ENCODE data around the gene CHERP.
A peak's percentile ranks its signal among the peaks of the same experiment; 100 is the strongest.

The CHERP gene

GRCh38 chr19:16540948-16541347, 1.3 kb downstream of the CHERP start:
- DNase-seq, result no peak

GRCh38 chr19:16537111-16537510, 5.1 kb downstream of the CHERP start:
- no peak for DNase-seq

DNA sequence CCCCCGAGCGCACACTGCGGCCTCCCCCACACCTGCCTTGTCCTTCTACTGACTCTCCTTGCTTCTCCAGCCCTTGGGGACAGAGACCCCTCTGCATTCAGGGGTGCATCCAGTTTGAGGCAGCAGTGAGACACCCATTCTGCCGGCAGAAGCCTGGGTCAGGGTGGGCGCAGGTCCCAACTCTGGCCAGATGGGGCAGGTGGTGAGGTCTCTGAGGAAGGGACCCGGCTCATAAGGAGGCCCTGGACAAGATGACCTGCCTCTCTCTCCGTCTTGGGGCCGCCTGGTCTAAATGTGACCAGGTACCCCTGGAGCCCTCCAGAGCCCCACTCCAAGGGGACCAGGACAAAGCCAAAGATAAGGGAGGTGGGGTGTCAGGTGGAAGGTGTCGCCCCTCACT, 6.1 kb downstream of the CHERP start:
- no peak for DNase-seq

DNA sequence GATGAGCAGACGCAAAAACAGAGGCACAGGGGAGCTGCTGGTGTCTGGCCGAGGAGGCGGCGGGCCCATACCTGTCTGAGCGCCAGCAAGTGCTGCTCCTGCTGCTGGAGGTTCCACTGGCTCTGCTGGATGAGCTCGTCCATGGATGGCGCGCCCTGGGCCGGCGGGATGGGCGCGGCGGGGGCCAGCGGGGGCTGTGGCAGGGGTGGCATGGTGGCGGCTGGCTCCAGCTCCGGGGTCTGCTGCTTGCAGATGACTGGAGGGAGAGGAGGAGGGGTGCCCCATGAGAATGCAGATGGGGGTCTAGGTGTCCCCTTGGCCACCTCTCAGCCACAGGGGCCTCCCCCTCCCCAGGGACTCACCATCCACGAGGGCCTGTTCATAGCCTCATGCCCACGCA, 6.9 kb downstream of the CHERP start:
- no peak for DNase-seq

GRCh38 chr19:16532440-16533234, 9.6 kb downstream of the CHERP start:
- no peak for DNase-seq

GRCh38 chr19:16531380-16531669, 10.9 kb downstream of the CHERP start:
- no peak for DNase-seq

DNA sequence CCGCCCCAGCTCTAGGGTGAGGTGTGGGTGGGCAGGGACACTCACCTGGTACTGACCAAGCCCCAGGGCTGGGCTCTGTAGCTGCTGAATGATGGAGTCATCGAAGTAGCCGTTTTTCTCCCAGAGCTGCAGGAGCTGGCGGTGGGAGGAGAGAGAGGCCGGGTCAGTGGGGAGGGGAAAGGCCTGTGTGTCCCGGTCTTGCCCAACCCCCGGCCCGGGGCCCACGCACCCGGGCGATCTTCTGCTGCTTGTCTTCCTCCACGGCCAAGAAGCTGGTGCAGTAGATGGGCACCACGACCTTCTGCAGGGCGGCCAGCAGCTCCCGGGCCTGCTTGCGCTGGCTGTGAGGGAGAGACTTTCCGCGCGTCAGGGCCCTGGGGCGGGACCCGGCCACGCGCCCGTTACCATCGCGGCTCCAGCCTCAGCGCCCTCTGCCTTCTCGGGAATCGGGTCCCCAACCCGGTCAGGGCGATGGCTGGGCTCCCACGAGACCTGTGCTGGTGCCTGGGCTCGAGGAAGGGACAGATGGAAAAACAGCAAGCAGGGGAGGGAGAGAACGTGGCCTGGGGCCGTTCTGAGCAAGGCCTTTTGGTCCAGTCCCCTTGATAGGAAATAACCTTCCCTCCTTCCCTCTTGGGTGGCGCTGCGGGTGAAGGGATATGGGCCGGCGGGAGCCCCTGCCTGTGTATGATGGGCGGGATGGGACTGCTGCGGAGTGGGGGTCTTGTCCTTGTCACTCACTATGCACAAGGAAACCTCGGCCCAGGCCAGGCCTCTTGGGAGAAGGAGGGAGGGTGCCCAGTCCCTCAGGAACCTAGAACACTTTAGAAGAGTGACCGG, 11.5 kb downstream of the CHERP start:
- no peak for DNase-seq

- DNase-seq, result no peak
Observed at GRCh38 chr19:16529466-16530144, 12.6 kb downstream of the CHERP start.

DNA sequence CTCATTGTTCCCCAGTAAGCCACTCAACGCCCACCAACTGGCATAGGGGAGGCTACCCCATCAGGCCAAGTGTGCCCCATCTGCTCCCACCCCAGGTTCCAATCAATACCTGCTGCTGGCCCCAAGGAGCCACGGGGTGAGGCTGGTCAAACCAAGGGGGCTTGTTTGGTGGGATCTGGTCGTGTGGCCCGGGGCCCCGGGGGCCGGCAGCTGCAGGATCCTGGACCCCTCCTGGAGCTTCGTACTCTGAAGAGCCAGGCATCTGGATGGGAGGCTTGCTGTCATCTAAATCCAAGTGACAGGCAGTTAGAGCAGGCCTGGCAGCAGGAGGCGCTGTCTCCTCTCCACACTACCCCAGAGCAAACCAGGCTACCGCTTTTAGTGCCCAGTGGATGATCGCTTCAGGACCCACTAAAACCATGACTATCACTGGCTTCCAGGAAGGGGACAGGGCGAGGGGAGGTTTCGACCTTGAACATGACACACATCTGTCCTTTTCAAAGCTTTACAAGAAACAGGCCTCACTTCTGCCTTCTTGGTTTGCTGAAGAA, 14.2 kb downstream of the CHERP start:
- peak; percentile 55 for DNase-seq

- DNase-seq, result no peak
Observed at GRCh38 chr19:16527334-16527935, 14.8 kb downstream of the CHERP start.

- no peak for DNase-seq
Observed at GRCh38 chr19:16525751-16526481, 16.3 kb downstream of the CHERP start.

GRCh38 chr19:16524991-16525734, 17.1 kb downstream of the CHERP start:
- DNase-seq, result no peak

- no peak for DNase-seq
Observed at GRCh38 chr19:16522559-16523377, 19.5 kb downstream of the CHERP start.

DNA sequence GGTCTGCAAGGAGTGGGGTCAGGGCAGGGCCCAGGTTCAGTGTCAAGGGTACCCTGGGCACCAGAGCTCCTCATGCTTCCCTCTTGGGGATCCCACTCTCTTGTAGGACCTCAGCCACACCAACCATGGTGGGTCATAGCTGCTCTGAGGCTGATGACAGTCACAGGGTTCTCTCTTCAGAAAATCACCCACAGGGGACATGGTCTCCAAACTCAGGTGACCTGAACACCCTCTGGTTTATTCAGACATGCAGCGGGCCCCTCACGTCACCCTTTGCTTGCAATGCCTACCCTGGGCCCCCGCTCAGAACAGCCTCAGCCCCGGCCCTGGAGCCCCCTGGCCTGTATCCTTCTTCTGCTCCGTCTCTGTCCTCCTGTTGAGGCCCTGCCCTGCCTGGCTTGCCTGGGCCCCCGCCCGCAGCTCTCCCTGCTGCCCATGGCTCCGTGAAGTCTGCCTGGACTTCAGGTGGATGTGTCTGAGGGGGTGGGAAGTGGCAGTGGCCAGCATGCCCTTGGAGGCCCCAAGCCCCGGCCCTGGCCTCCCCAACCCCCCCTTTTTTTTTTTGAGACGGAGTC, 20.4 kb downstream of the CHERP start:
- no peak for DNase-seq

- no peak for DNase-seq
Observed at GRCh38 chr19:16520986-16521624, 21.1 kb downstream of the CHERP start.

- DNase-seq, result no peak
Observed at GRCh38 chr19:16520074-16520973, 21.9 kb downstream of the CHERP start.

GRCh38 chr19:16519230-16519687, 23.0 kb downstream of the CHERP start:
- no peak for DNase-seq

DNA sequence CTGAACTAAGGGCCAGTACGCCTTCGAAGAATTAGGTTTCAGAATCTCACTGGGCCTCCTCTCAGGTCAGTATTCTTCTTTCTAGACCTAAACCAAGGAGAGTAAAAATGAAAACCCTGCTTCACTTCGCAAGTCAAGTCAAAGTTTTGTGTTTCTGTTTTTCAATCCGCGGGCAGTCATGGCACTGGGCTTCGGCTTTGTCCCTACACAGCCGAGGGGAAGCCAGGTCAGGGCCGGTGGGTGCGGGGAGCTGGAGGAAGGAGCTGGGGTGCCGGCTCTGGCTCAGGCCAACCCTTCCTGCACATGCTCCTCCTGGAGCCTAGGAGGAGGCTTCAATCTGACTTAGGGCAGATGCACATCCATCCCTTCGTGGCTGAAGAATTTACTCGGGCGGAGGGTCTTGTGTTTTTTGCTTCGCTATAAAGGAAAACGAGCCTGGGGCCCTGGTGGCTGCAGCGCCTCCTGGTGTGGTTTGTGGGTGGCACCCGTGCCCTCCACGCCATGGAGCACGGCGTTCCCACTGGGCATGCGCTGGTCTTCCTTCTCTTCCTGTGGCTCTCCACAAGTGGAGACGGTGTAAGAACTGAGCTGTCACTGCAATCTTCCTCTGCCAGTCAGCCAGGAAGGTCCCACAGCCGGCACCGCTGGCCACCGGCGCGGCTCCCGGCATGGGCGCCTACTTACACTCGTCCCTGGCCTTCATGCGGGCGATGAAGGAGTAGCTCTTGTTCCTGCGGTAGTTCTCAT, 23.6 kb downstream of the CHERP start:
- no peak for DNase-seq
